ENCODE data around the gene ZNF236.

The ZNF236 gene

GRCh38 chr18:77000527-77000926 is 178.2 kb downstream of the ZNF236 start:
- POLR2A ChIA-PET = interaction anchor here (0.5 to 1.4 kb wide), 3 partner anchors 65 to 127 kb away, joined by 3 read pairs; no protein-coding TSS in a partner anchor
- DNase-seq = peak; percentile 44 to 61 (median 46)
- H3K27me3 ChIP-seq (replicated peaks in 2 of 5; ENCODE audit: control insufficient read depth in 4 of 5, insufficient read depth in 5 of 5, low read length in 4 of 5) = no peaks in the 10 kb centered on the region
- H3K9me3 ChIP-seq (ENCODE audit: control extremely low read depth in 1 of 5, control insufficient read depth in 4 of 5, insufficient read depth in 2 of 5, low read depth in 1 of 5, low read length in 4 of 5) = no peaks in the 10 kb centered on the region
- H3K4me1 ChIP-seq (ENCODE audit: control extremely low read depth in 1 of 4, control insufficient read depth in 4 of 4, insufficient read depth in 4 of 4, low read length in 3 of 4) = peaks cover 3 to 26% (median 16%) of the 10 kb centered on the region in 4 experiments
- H3K36me3 ChIP-seq (ENCODE audit: control insufficient read depth in 4 of 4, insufficient read depth in 4 of 4, low read length in 3 of 4) = peaks cover 0 to under 1% (median 0%) of the 10 kb centered on the region in 4 experiments
- no peak overlapping the region for H3K27ac ChIP-seq (ENCODE audit: insufficient read depth in 1 of 2, low read depth in 1 of 2, low read length in 2 of 2, poor library complexity in 1 of 2, severe bottlenecking in 2 of 2)
- H3K4me3 ChIP-seq (ENCODE audit: control insufficient read depth in 1 of 7, extremely low read depth in 1 of 7, insufficient read depth in 4 of 7, low read depth in 2 of 7, low read length in 6 of 7) = no peak overlapping the region
- CTCF ChIA-PET = interaction anchor here (0.6 to 9.2 kb wide), 24 partner anchors 8 to 651 kb away, joined by 3 to 119 read pairs (median 5); no protein-coding TSS in a partner anchor
- 42% methylated on average over 9 of the region's 11 CpGs for WGBS (ENCODE audit: insufficient coverage)

GRCh38 chr18:77001041-77001440 is 178.7 kb downstream of the ZNF236 start:
- Histone ChIP-seq H3K27me3 (replicated peaks in 2 of 5; ENCODE audit: control insufficient read depth in 4 of 5, insufficient read depth in 5 of 5, low read length in 4 of 5) (no peaks in the 10 kb centered on the region), H3K36me3 (ENCODE audit: control insufficient read depth in 4 of 4, insufficient read depth in 4 of 4, low read length in 3 of 4) (peaks cover 0 to 5% (median 0%) of the 10 kb centered on the region in 4 experiments), H3K4me3 (ENCODE audit: control insufficient read depth in 1 of 7, extremely low read depth in 1 of 7, insufficient read depth in 4 of 7, low read depth in 2 of 7, low read length in 6 of 7) (no peak overlapping the region), H3K27ac (ENCODE audit: insufficient read depth in 1 of 2, low read depth in 1 of 2, low read length in 2 of 2, poor library complexity in 1 of 2, severe bottlenecking in 2 of 2) (no peak overlapping the region), H3K9me3 (ENCODE audit: control extremely low read depth in 1 of 5, control insufficient read depth in 4 of 5, insufficient read depth in 2 of 5, low read depth in 1 of 5, low read length in 4 of 5) (no peaks in the 10 kb centered on the region), H3K4me1 (ENCODE audit: control extremely low read depth in 1 of 4, control insufficient read depth in 4 of 4, insufficient read depth in 4 of 4, low read length in 3 of 4) (peaks cover 3 to 31% (median 19%) of the 10 kb centered on the region in 4 experiments)
- CTCF ChIA-PET = interaction anchor here (0.5 to 9.2 kb wide), 20 partner anchors 9 to 472 kb away, joined by 3 to 119 read pairs (median 6); no protein-coding TSS in a partner anchor
- over 99% methylated on average over 15 of the region's 19 CpGs for WGBS (ENCODE audit: insufficient coverage)
- POLR2A ChIA-PET = interaction anchor here (1.1 kb wide), 1 partner anchor 64 kb away, joined by 3 read pairs; no protein-coding TSS in a partner anchor
- no peak for DNase-seq

- 93% methylated on average over 6 of the region's 7 CpGs for WGBS (ENCODE audit: insufficient coverage)
- Histone ChIP-seq H3K27ac (ENCODE audit: insufficient read depth in 1 of 2, low read depth in 1 of 2, low read length in 2 of 2, poor library complexity in 1 of 2, severe bottlenecking in 2 of 2) (no peak overlapping the region), H3K4me3 (ENCODE audit: control insufficient read depth in 1 of 7, extremely low read depth in 1 of 7, insufficient read depth in 4 of 7, low read depth in 2 of 7, low read length in 6 of 7) (no peak overlapping the region), H3K4me1 (ENCODE audit: control extremely low read depth in 1 of 4, control insufficient read depth in 4 of 4, insufficient read depth in 4 of 4, low read length in 3 of 4) (peaks cover 3 to 40% (median 21%) of the 10 kb centered on the region in 4 experiments), H3K36me3 (ENCODE audit: control insufficient read depth in 4 of 4, insufficient read depth in 4 of 4, low read length in 3 of 4) (peaks cover 0 to 9% (median 0%) of the 10 kb centered on the region in 4 experiments), H3K9me3 (ENCODE audit: control extremely low read depth in 1 of 5, control insufficient read depth in 4 of 5, insufficient read depth in 2 of 5, low read depth in 1 of 5, low read length in 4 of 5) (no peaks in the 10 kb centered on the region), H3K27me3 (replicated peaks in 2 of 5; ENCODE audit: control insufficient read depth in 4 of 5, insufficient read depth in 5 of 5, low read length in 4 of 5) (no peaks in the 10 kb centered on the region)
- DNase-seq = no peak
- ChIA-PET CTCF (interaction anchor here (0.6 to 9.2 kb wide), 4 partner anchors 20 to 647 kb away, joined by 3 to 119 read pairs (median 21); no protein-coding TSS in a partner anchor), POLR2A (no interaction called here)
Measured at GRCh38 chr18:77001979-77002378, 179.6 kb downstream of the ZNF236 start.

- no peaks in the 10 kb centered on the region for H3K9me3 ChIP-seq (ENCODE audit: control extremely low read depth in 1 of 5, control insufficient read depth in 4 of 5, insufficient read depth in 2 of 5, low read depth in 1 of 5, low read length in 4 of 5)
- POLR2A ChIA-PET = no interaction called here
- DNase-seq = no peak
- CTCF ChIA-PET = interaction anchor here (0.7 to 9.2 kb wide), 6 partner anchors 17 to 209 kb away, joined by 3 to 119 read pairs (median 4); no protein-coding TSS in a partner anchor
- peaks cover 0 to 9% (median 0%) of the 10 kb centered on the region in 4 experiments for H3K36me3 ChIP-seq (ENCODE audit: control insufficient read depth in 4 of 4, insufficient read depth in 4 of 4, low read length in 3 of 4)
- H3K27ac ChIP-seq (ENCODE audit: insufficient read depth in 1 of 2, low read depth in 1 of 2, low read length in 2 of 2, poor library complexity in 1 of 2, severe bottlenecking in 2 of 2) = no peak overlapping the region
- no peak overlapping the region for H3K4me3 ChIP-seq (ENCODE audit: control insufficient read depth in 1 of 7, extremely low read depth in 1 of 7, insufficient read depth in 4 of 7, low read depth in 2 of 7, low read length in 6 of 7)
- peaks cover 3 to 45% (median 21%) of the 10 kb centered on the region in 4 experiments for H3K4me1 ChIP-seq (ENCODE audit: control extremely low read depth in 1 of 4, control insufficient read depth in 4 of 4, insufficient read depth in 4 of 4, low read length in 3 of 4)
- WGBS (ENCODE audit: insufficient coverage) = 97% methylated on average over 10 of the region's 10 CpGs
- no peaks in the 10 kb centered on the region for H3K27me3 ChIP-seq (replicated peaks in 2 of 5; ENCODE audit: control insufficient read depth in 4 of 5, insufficient read depth in 5 of 5, low read length in 4 of 5)
Measured at GRCh38 chr18:77002496-77002895, 180.1 kb downstream of the ZNF236 start.

- POLR2A ChIA-PET = no interaction called here
- H3K4me3 ChIP-seq (ENCODE audit: control insufficient read depth in 1 of 7, extremely low read depth in 1 of 7, insufficient read depth in 4 of 7, low read depth in 2 of 7, low read length in 6 of 7) = no peak overlapping the region
- WGBS (ENCODE audit: insufficient coverage) = 98% methylated on average over 6 of the region's 7 CpGs
- no peak overlapping the region for H3K27ac ChIP-seq (ENCODE audit: insufficient read depth in 1 of 2, low read depth in 1 of 2, low read length in 2 of 2, poor library complexity in 1 of 2, severe bottlenecking in 2 of 2)
- DNase-seq = peak; percentile 12 to 60 (median 42)
- H3K4me1 ChIP-seq (ENCODE audit: control extremely low read depth in 1 of 4, control insufficient read depth in 4 of 4, insufficient read depth in 4 of 4, low read length in 3 of 4) = peaks cover 3 to 45% (median 21%) of the 10 kb centered on the region in 4 experiments
- H3K27me3 ChIP-seq (replicated peaks in 2 of 5; ENCODE audit: control insufficient read depth in 4 of 5, insufficient read depth in 5 of 5, low read length in 4 of 5) = no peaks in the 10 kb centered on the region
- CTCF ChIA-PET = interaction anchor here (1.0 to 9.2 kb wide), 11 partner anchors 9 to 208 kb away, joined by 3 to 119 read pairs (median 5); no protein-coding TSS in a partner anchor
- no peaks in the 10 kb centered on the region for H3K9me3 ChIP-seq (ENCODE audit: control extremely low read depth in 1 of 5, control insufficient read depth in 4 of 5, insufficient read depth in 2 of 5, low read depth in 1 of 5, low read length in 4 of 5)
- peaks cover 0 to 9% (median 3%) of the 10 kb centered on the region in 4 experiments for H3K36me3 ChIP-seq (ENCODE audit: control insufficient read depth in 4 of 4, insufficient read depth in 4 of 4, low read length in 3 of 4)
Measured at GRCh38 chr18:77003316-77003715, 181.0 kb downstream of the ZNF236 start.

GRCh38 chr18:77004555-77005380 is 182.4 kb downstream of the ZNF236 start:
- Histone ChIP-seq H3K36me3 (ENCODE audit: control insufficient read depth in 4 of 4, insufficient read depth in 4 of 4, low read length in 3 of 4) (peaks cover 4 to 23% (median 11%) of the 10 kb centered on the region in 4 experiments), H3K4me1 (ENCODE audit: control extremely low read depth in 1 of 4, control insufficient read depth in 4 of 4, insufficient read depth in 4 of 4, low read length in 3 of 4) (peaks cover 3 to 45% (median 21%) of the 10 kb centered on the region in 4 experiments), H3K4me3 (ENCODE audit: control insufficient read depth in 1 of 7, extremely low read depth in 1 of 7, insufficient read depth in 4 of 7, low read depth in 2 of 7, low read length in 6 of 7) (peak overlapping the region in 6 of 7 experiments; percentile 15 to 80 (median 61)), H3K27ac (ENCODE audit: insufficient read depth in 1 of 2, low read depth in 1 of 2, low read length in 2 of 2, poor library complexity in 1 of 2, severe bottlenecking in 2 of 2) (no peak overlapping the region), H3K27me3 (replicated peaks in 2 of 5; ENCODE audit: control insufficient read depth in 4 of 5, insufficient read depth in 5 of 5, low read length in 4 of 5) (no peaks in the 10 kb centered on the region), H3K9me3 (ENCODE audit: control extremely low read depth in 1 of 5, control insufficient read depth in 4 of 5, insufficient read depth in 2 of 5, low read depth in 1 of 5, low read length in 4 of 5) (no peaks in the 10 kb centered on the region)
- POLR2A ChIA-PET = interaction anchor here (0.6 to 1.2 kb wide), 2 partner anchors 17 to 48 kb away, joined by 3 to 7 read pairs; no protein-coding TSS in a partner anchor
- WGBS (ENCODE audit: insufficient coverage) = under 1% methylated on average over 14 of the region's 26 CpGs
- peak; percentile 26 to 77 (median 70) for DNase-seq
- CTCF ChIA-PET = interaction anchor here (0.9 to 9.2 kb wide), 15 partner anchors 8 to 207 kb away, joined by 3 to 119 read pairs (median 4); no protein-coding TSS in a partner anchor
